HG03196 (cell line): ENCODE results near the gene FIBP.

ENCODE experiments used
- ATAC-seq: cut with Tn5 transposase; IDR thresholded peaks from one replicate; pipeline ENCODE4 v1.9.1; 2021; ENCODE audit not compliant: unreplicated experiment

Gene FIBP

GRCh38 chr11:65860278-65861164 lies 27.8 kb downstream of the FIBP start, which contains the start of gene MUS81:
TSS of gene MUS81 (plus strand) at chr11:65860433. CDS start at chr11:65860754, 321 bp downstream.
- ATAC-seq: peak; percentile 31

GRCh38 chr11:65859812-65860277 lies 28.4 kb downstream of the FIBP start:
- peak; percentile 1 for ATAC-seq

GRCh38 chr11:65859095-65859811 lies 29.0 kb downstream of the FIBP start:
- peak; percentile 50 for ATAC-seq

GRCh38 chr11:65858681-65859087 lies 29.6 kb downstream of the FIBP start:
- ATAC-seq: no peak

- peak; percentile 53 for ATAC-seq
Measured at GRCh38 chr11:65857853-65858680, 30.2 kb downstream of the FIBP start, which contains the start of gene CFL1. TSS of gene CFL1 (minus strand) at chr11:65858180. CDS start at chr11:65858099, 81 bp downstream.

- peak; percentile 0 for ATAC-seq
Measured at GRCh38 chr11:65857500-65857852, 30.8 kb downstream of the FIBP start.

GRCh38 chr11:65856689-65857499 lies 31.4 kb downstream of the FIBP start:
- ATAC-seq: peak; percentile 26

GRCh38 chr11:65855927-65856363 lies 32.3 kb downstream of the FIBP start:
- ATAC-seq: no peak

- ATAC-seq: no peak
Measured at GRCh38 chr11:65854852-65855837, 33.1 kb downstream of the FIBP start.

- ATAC-seq: no peak
Measured at GRCh38 chr11:65854161-65854592, 34.1 kb downstream of the FIBP start.

GRCh38 chr11:65853246-65853979 lies 34.9 kb downstream of the FIBP start:
- no peak for ATAC-seq

- no peak for ATAC-seq
Measured at GRCh38 chr11:65852508-65853245, 35.6 kb downstream of the FIBP start.

GRCh38 chr11:65851811-65852507 lies 36.3 kb downstream of the FIBP start:
- ATAC-seq: no peak

- ATAC-seq: no peak
Measured at GRCh38 chr11:65851083-65851579, 37.1 kb downstream of the FIBP start.

GRCh38 chr11:65850217-65851082 lies 37.8 kb downstream of the FIBP start:
- no peak for ATAC-seq

- ATAC-seq: no peak
Measured at GRCh38 chr11:65849771-65850216, 38.5 kb downstream of the FIBP start.
